HCT116 (cell line): ENCODE measurements around the gene PRMT1. TPM values are rescaled to one million over a fixed set of nuclear protein-coding genes. Genes with fewer than 3 reads are reported as not detected.

Source experiments
- ATAC-seq: fragments of 200-7000 bp; cut with Tn5 transposase; 2 replicates; pipeline ENCODE4 v1.9.1; 2020; ENCODE audit warnings: mild to moderate bottlenecking, moderate library complexity
- BruUV-seq: library from RNA; stranded (reverse); fragments of 400-500 nt; replicated peaks from 2 replicates; lab custom pipeline; 2021; lab: Mats Ljungman, UMichigan
- CTCF ChIA-PET: fragments of 300-600 bp; sonication (Branson Sonifier 250); formaldehyde crosslinking; loops from one replicate; lab custom pipeline; 2021; ENCODE audit warnings: antibody characterized with exemption; lab: Charles Lee
- POLR2A ChIA-PET: fragments of 300-600, 350-600 bp; sonication (Branson Sonifier 250); formaldehyde crosslinking; loops from one replicate; lab custom pipeline; 2021; ENCODE audit warnings: antibody characterized with exemption; lab: Charles Lee
- RAD21 ChIA-PET, 2 experiments: fragments of 300-600 bp; sonication (Branson Sonifier 250); formaldehyde crosslinking; loops; one replicate each; lab custom pipeline; 2023; ENCODE audit warnings: low total read pairs in 2 of 2; ENCODE audit not compliant: uncharacterized antibody in 2 of 2, unreplicated experiment in 2 of 2, low non-redundant PET in 1 of 2; lab: Charles Lee
- DNase-seq: peaks from one replicate; pipeline ENCODE4 v3.0.0-alpha.2; 2010; ENCODE audit warnings: low read depth, low spot score
- H2AFZ ChIP-seq: fragments of 200-600 bp; shearing (Covaris generic), sonication (generic); 2 replicates; pipeline ENCODE4 v1.6.1; 2017; ENCODE audit warnings: low read depth, mixed run types, mixed read lengths, antibody characterized with exemption, low read length; ENCODE audit not compliant: poor library complexity, severe bottlenecking
- H3K27ac ChIP-seq: 2 replicates; pipeline ENCODE4 v1.5.1; 2012; ENCODE audit warnings: low read depth, low read length
- H3K27me3 ChIP-seq: fragments of 200-600 bp; sonication (generic); 2 replicates; pipeline ENCODE4 v1.6.1; 2016; ENCODE audit warnings: mixed run types, low read length, mixed read lengths; ENCODE audit not compliant: insufficient read depth
- H3K36me3 ChIP-seq, 2 experiments: fragments of 200-500 bp in 1 of 2; fragments of 200-600 bp in 1 of 2; sonication (Bioruptor generic) in 1 of 2; sonication (generic) in 1 of 2; 2 replicates each; pipeline versions ENCODE4 v1.5.1 to v1.6.1; 2014 to 2016; ENCODE audit warnings: low read length in 2 of 2, inconsistent platforms in 1 of 2, mixed read lengths in 1 of 2, mixed run types in 1 of 2; ENCODE audit not compliant: insufficient read depth in 2 of 2, control insufficient read depth in 1 of 2
- H3K4me1 ChIP-seq, 2 experiments: fragments of 200-600 bp in 1 of 2; sonication (generic) in 1 of 2; 2 replicates each; pipeline versions ENCODE4 v1.5.1 to v1.6.1; 2012 to 2017; ENCODE audit warnings: low read length in 2 of 2, inconsistent platforms in 1 of 2, mild to moderate bottlenecking in 1 of 2, mixed read lengths in 1 of 2, mixed run types in 1 of 2, moderate library complexity in 1 of 2; ENCODE audit not compliant: insufficient read depth in 2 of 2, control insufficient read depth in 1 of 2
- H3K4me2 ChIP-seq: fragments of 200-600 bp; sonication (generic); 2 replicates; pipeline ENCODE4 v1.6.1; 2017; ENCODE audit warnings: mixed run types, low read length, mixed read lengths
- H3K4me3 ChIP-seq, 2 experiments: fragments of 200-600 bp in 1 of 2; sonication (generic) in 1 of 2; replicated peaks in 1 of 2; 2 replicates each; pipeline ENCODE4 v1.5.1; 2011 to 2016; ENCODE audit warnings: low read length in 2 of 2, control low read depth in 1 of 2, low read depth in 1 of 2, mild to moderate bottlenecking in 1 of 2, mixed read lengths in 1 of 2, mixed run types in 1 of 2
- H3K79me2 ChIP-seq: fragments of 200-600 bp; sonication (generic); 2 replicates; pipeline ENCODE4 v1.6.1; 2017; ENCODE audit warnings: mild to moderate bottlenecking, mixed run types, low read length, moderate library complexity, mixed read lengths; ENCODE audit not compliant: insufficient read depth
- H3K9ac ChIP-seq: fragments of 200-600 bp; sonication (generic); 2 replicates; pipeline ENCODE4 v1.6.1; 2016; ENCODE audit warnings: low read length, mixed read lengths
- H3K9me2 ChIP-seq: fragments of 200-600 bp; sonication (generic), shearing (Covaris generic); 2 replicates; pipeline ENCODE4 v1.6.1; 2017; ENCODE audit warnings: mixed run types, mild to moderate bottlenecking, moderate library complexity; ENCODE audit not compliant: insufficient read depth
- H3K9me3 ChIP-seq, 2 experiments: fragments of 200-500 bp in 1 of 2; fragments of 200-600 bp in 1 of 2; sonication (Bioruptor generic) in 1 of 2; sonication (generic) in 1 of 2; 2 replicates each; pipeline ENCODE4 v1.6.1; 2014 to 2017; ENCODE audit warnings: low read length in 2 of 2, mixed read lengths in 2 of 2, inconsistent platforms in 1 of 2, low read depth in 1 of 2, mild to moderate bottlenecking in 1 of 2, mixed run types in 1 of 2, moderate library complexity in 1 of 2; ENCODE audit not compliant: control insufficient read depth in 1 of 2, insufficient read depth in 1 of 2
- H4K20me1 ChIP-seq: fragments of 200-600 bp; sonication (generic), shearing (Covaris generic); 2 replicates; pipeline ENCODE4 v1.6.1; 2017; ENCODE audit warnings: mixed run types, mild to moderate bottlenecking, moderate library complexity; ENCODE audit not compliant: insufficient read depth
- CBX3 ChIP-seq: IDR thresholded peaks from 2 replicates; pipeline ENCODE4 v1.6.1; 2012; ENCODE audit warnings: low read depth
- CEBPB ChIP-seq: IDR thresholded peaks from 2 replicates; pipeline ENCODE4 v1.6.1; 2012; ENCODE audit warnings: low read depth
- CTCF ChIP-seq, 3 experiments: fragments of 200-600 bp in 1 of 3; sonication (generic) in 1 of 3; IDR thresholded peaks in 2 of 3; conservative IDR thresholded peaks in 1 of 3; 2 replicates each; pipeline ENCODE4 v1.5.1; 2012 to 2017; ENCODE audit warnings: low read depth in 2 of 3, low read length in 2 of 3, antibody characterized with exemption in 1 of 3, borderline replicate concordance in 1 of 3, control low read depth in 1 of 3, mild to moderate bottlenecking in 1 of 3, mixed read lengths in 1 of 3, mixed run types in 1 of 3, moderate library complexity in 1 of 3; ENCODE audit not compliant: insufficient read depth in 1 of 3
- EZH2 ChIP-seq: fragments of 200-600 bp; sonication (generic); IDR thresholded peaks from 2 replicates; pipeline ENCODE4 v1.6.1; 2017; ENCODE audit warnings: antibody characterized with exemption, mixed run types
- EZH2phosphoT487 ChIP-seq: fragments of 200-600 bp; IDR thresholded peaks from 2 replicates; pipeline ENCODE4 v1.6.1; 2018; ENCODE audit warnings: antibody characterized with exemption, borderline replicate concordance
- FOSL1 ChIP-seq: IDR thresholded peaks from 2 replicates; pipeline ENCODE4 v1.6.1; 2012; ENCODE audit warnings: low read depth
- JUND ChIP-seq: IDR thresholded peaks from 2 replicates; pipeline ENCODE4 v1.6.1; 2012
- RAD21 ChIP-seq: IDR thresholded peaks from 2 replicates; pipeline ENCODE4 v1.6.1; 2012; ENCODE audit warnings: low read depth, mild to moderate bottlenecking
- REST ChIP-seq: IDR thresholded peaks from 2 replicates; pipeline ENCODE4 v1.6.1; 2012; ENCODE audit warnings: low read depth
- SRF ChIP-seq: IDR thresholded peaks from 2 replicates; pipeline ENCODE4 v1.6.1; 2012; ENCODE audit warnings: low read depth
- TCF7L2 ChIP-seq: IDR thresholded peaks from 2 replicates; pipeline ENCODE4 v1.7.0; 2011; ENCODE audit warnings: borderline replicate concordance, inconsistent platforms; ENCODE audit not compliant: insufficient read depth, insufficient read length; ENCODE audit errors: extremely low read depth
- YY1 ChIP-seq: IDR thresholded peaks from 2 replicates; pipeline ENCODE4 v1.6.1; 2011; ENCODE audit warnings: low read length, low read depth, moderate library complexity, mild to moderate bottlenecking; ENCODE audit not compliant: insufficient replicate concordance; ENCODE audit errors: extremely low read depth
- ZFX ChIP-seq: fragments of 450-650 bp; IDR thresholded peaks from 2 replicates; pipeline ENCODE4 v1.6.1; 2017
- ZNF274 ChIP-seq: fragments of 200-500 bp; sonication (Bioruptor generic); IDR thresholded peaks from 2 replicates; pipeline ENCODE4 v1.6.1; 2014; ENCODE audit warnings: mild to moderate bottlenecking, low read depth, low read length, inconsistent platforms
- intact Hi-C: fragments of 100-400 bp; cut with micrococcal nuclease; formaldehyde crosslinking; loops from 2 replicates; pipeline ENCODE4 v1.10.0; 2022
- total RNA-seq: library from RNA; stranded (reverse); gene quantifications from one replicate; pipeline ENCODE4 v1.2.1, GENCODE V29; 2021; ENCODE audit not compliant: unreplicated experiment
- TF ChIP-seq, protein P1 (sequence below): IDR thresholded peaks from 2 replicates; pipeline ENCODE4 v1.6.1; 2011; ENCODE audit warnings: mild to moderate bottlenecking, low read length, moderate library complexity; ENCODE audit not compliant: insufficient replicate concordance; ENCODE audit errors: extremely low read depth
- TF ChIP-seq, protein P2 (sequence below): IDR thresholded peaks from 2 replicates; pipeline ENCODE4 v1.6.1; 2012

Gene PRMT1
- total RNA-seq, 1 experiment from 2014 or later: 428 TPM

GRCh38 chr19:49712397-49712859 is 35.4 kb downstream of the PRMT1 start (continued):
- no peak for TF ChIP-seq YY1
- TF ChIP-seq, all 23 proteins: peak for 4

DNA sequence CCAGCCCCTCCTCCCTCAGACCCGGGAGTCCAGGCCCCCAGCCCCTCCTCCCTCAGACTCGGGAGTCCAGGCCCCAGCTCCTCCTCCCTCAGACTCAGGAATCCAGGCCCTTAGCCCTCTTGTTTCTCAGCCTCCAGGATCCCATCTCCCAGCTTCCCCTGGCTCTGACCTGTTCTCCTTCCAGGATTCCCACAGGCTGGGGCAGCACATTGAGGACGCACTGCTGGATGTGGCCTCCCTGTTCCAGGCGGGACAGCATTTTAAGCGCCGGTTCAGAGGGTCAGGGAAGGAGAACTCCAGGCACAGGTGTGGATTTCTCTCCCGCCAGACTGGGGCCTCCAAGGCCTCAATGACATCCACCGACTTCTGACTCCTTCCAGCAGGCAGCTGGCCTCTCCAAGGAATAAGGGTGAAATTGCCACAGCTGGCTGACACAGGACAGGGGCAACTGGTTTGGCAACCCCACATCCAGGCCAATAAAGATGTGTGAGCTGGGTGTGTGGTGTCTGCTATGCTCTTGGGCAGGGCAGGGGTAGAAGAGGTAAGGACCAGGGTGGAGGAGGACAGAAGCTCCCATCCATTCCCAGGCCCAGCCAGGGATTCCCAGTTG is 36.3 kb downstream of the PRMT1 start:
- DNase-seq: no peak
- Histone ChIP-seq H3K4me3 (peak overlapping the region; percentile 48 to 54; a peak in 3 of 4 replicates), H3K27me3 (no peaks in the 10 kb centered on the region), H3K9me2 (no peaks in the 10 kb centered on the region), H2AFZ (no peak overlapping the region), H3K79me2 (no peaks in the 10 kb centered on the region), H3K4me1 (peaks cover 10 to 51% of the 10 kb centered on the region in 2 experiments), H4K20me1 (no peaks in the 10 kb centered on the region), H3K27ac (peak overlapping the region; percentile 39), H3K36me3 (no peaks in the 10 kb centered on the region), H3K9me3 (no peaks in the 10 kb centered on the region), H3K9ac (peak overlapping the region; percentile 66), H3K4me2 (peak overlapping the region; percentile 83)
- intact Hi-C loops: loop anchor here (2.0 kb wide), 1 partner anchor 73 kb away; the partner anchor contains the start of gene RRAS
- no TSS peak for BruUV-seq
- no peak for ATAC-seq
- TF ChIP-seq RAD21: no peak
- TF ChIP-seq REST: no peak
- TF ChIP-seq, protein P1, sequence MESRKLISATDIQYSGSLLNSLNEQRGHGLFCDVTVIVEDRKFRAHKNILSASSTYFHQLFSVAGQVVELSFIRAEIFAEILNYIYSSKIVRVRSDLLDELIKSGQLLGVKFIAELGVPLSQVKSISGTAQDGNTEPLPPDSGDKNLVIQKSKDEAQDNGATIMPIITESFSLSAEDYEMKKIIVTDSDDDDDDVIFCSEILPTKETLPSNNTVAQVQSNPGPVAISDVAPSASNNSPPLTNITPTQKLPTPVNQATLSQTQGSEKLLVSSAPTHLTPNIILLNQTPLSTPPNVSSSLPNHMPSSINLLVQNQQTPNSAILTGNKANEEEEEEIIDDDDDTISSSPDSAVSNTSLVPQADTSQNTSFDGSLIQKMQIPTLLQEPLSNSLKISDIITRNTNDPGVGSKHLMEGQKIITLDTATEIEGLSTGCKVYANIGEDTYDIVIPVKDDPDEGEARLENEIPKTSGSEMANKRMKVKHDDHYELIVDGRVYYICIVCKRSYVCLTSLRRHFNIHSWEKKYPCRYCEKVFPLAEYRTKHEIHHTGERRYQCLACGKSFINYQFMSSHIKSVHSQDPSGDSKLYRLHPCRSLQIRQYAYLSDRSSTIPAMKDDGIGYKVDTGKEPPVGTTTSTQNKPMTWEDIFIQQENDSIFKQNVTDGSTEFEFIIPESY: no peak
- no peak for TF ChIP-seq SRF
- no peak for TF ChIP-seq JUND
- no peak for TF ChIP-seq CTCF (IDR thresholded peaks at IDR 0.05 in 2 of 3, conservative IDR thresholded peaks at IDR 0.05 in 1 of 3; ENCODE audit: borderline replicate concordance in 1 of 3, insufficient read depth in 1 of 3, low read depth in 2 of 3, low read length in 2 of 3)
- TF ChIP-seq ZNF274: no peak
- no peak for TF ChIP-seq YY1
- TF ChIP-seq EZH2: no peak
- no peak for TF ChIP-seq CEBPB
- TF ChIP-seq, protein P2, sequence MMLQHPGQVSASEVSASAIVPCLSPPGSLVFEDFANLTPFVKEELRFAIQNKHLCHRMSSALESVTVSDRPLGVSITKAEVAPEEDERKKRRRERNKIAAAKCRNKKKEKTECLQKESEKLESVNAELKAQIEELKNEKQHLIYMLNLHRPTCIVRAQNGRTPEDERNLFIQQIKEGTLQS: no peak
- TF ChIP-seq ZFX: no peak
- TF ChIP-seq CBX3: no peak
- TF ChIP-seq TCF7L2: no peak
- no peak for TF ChIP-seq FOSL1
- TF ChIP-seq EZH2phosphoT487: no peak
- CTCF ChIA-PET: no interaction called here
- POLR2A ChIA-PET: interaction anchor here (1.0 kb wide), 2 partner anchors 36 to 73 kb away, joined by 3 read pairs; partner anchors contain the start of gene PRMT1
- RAD21 ChIA-PET: no interaction called here
